NCI-H1105 (cell line): ENCODE results near the gene RBM15.

Experiments
- DNase-seq: peaks from one replicate; lab custom pipeline; 2025; lab: John Stamatoyannopoulos, UW

The RBM15 gene

DNA sequence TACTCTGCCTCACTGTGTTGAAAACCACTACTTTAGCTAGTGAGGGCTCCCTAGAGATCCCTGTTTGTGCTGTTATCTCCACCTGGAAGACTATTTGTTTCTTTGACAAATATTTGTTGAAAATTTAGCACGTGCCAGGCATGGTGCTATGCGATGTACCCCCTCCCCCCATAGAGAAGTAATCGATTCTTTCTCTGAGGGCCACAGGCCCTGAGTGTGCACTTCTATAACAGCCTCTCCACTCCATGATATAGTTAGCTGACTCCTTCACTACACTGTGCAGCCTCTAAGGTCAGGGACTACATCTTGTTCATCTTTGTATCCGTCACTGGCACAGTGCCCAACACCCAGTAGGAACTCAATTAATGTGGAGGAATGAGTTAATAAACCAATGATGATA is 17.3 kb upstream of the RBM15 start:
- no peak for DNase-seq

DNA sequence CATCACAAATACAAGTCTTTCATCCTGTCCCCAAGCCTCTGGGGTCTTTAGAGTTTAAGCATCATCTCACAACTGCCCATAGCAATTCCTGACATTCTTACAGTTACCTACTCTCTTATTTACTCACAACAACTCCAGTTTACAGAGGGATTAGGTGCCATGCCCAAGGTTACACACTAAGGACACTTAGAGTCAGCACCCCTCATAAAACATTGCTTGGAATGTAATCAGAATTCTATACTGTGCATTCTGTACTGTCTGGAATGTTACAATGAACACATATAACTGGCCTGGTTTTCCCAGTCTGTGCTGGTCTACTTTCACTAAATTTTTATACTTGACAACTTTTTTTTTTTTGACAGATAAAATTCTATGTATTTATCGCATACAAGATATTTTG is 14.5 kb upstream of the RBM15 start:
- no peak for DNase-seq

DNA sequence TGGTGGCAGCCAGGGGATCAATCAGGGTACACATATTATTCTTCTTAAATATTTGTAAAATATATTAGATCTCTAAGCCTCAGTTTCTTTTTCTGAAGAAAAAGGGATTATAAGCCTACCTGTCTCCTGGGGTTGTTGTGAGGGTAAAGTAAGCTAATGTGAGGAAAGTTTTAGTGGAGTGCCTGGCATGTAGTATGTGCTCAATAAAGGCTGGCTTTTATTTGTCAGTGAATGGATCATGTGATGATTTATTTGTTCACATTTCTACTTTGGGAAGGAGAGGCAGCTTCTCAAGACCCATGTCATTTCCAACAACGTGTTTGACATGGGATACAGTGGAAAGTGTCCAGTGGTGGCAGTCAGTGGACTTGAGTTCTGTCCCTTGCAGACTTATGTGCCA is 12.4 kb upstream of the RBM15 start:
- no peak for DNase-seq

DNA sequence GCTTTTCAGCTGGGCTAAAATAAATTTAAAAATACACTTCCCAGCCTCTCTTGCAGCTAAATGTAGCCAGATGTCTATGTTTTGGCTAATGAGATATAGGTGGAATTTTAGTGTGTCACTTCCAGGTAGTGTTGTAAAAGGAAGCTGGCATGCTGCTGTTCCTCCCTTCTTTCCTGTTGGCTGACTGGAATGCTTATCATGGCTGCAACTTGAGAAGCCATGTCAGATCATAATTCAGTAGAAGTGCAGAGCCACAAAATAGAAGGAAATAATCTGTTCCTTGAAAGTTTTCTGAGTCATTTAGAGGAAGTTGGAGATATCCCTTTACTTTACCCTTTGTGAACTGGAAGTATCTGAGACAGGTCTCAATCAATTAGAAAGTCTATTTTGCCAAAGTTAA is 10.9 kb upstream of the RBM15 start:
- DNase-seq, result no peak

DNA sequence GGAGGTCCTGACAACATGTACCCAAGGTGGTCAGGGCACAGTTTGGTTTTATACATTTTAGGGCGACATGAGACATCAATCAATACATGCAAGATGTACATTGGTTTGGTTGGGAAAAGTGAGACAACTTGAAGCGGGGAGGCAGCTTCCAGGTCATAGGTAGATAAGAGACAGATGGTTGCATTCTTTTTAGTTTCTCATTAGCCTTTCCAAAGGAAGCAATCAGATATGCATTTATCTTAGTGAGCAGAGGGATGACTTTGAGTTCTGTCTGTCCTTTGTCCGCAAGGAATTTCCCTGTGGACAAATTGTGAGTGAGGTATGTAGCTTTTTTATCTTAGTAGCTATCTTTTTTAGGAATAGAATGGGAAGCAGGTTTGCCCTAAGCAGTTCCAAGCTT is 10.5 kb upstream of the RBM15 start:
- DNase-seq, result no peak

DNA sequence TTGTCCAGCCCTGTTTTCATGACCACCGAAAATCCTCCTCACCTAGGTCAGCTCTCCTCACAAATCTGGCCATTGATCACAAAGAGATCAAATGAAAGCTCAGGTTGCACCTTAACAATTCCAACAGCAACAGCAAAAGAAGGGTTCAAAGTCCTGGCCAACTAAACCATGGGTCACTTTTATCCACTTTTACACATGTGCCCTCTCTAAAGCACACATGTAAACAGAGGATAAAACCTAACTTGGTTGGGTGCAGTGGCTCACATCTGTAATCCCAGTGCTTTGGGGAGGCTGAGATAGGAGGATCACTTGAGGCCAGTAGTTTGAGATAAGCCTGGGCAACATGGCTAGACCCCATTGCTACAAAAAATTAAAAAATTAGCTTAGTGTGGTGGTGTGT is 3.9 kb upstream of the RBM15 start:
- no peak for DNase-seq

DNA sequence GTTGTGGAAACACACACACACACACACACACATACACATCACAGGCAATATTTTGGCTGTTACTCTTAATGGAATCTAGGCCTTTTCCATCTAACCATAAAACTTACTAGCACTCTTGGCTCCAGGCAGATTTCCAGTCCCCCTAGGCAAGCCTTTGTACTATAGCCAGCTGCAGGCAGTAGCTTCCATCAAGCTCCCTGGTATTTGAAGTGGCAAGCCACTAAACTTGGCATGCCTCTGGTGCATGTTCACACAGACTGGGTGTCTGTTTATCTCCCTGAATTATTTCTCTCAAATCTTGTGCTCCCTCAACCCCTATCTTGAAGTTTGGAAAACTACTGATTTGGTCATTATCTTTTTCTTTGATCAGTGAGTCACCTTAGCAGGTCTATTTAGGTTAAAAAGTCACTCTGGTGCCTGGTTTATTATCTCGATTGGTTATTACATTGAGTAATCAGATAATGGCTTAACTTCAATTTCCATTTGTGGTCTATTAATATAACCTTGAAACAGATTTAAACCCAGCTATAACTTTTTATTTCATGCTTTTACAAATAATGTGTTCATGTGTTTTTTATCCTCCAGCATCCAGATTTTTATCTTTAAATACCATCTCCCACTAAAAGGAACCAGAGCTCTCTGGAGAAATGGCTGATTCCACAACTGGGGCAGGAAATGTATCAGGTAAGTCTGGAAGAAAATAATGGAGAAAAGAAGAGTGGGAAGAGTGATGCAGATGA is 2.7 kb upstream of the RBM15 start:
- peak; percentile 25 for DNase-seq

DNA sequence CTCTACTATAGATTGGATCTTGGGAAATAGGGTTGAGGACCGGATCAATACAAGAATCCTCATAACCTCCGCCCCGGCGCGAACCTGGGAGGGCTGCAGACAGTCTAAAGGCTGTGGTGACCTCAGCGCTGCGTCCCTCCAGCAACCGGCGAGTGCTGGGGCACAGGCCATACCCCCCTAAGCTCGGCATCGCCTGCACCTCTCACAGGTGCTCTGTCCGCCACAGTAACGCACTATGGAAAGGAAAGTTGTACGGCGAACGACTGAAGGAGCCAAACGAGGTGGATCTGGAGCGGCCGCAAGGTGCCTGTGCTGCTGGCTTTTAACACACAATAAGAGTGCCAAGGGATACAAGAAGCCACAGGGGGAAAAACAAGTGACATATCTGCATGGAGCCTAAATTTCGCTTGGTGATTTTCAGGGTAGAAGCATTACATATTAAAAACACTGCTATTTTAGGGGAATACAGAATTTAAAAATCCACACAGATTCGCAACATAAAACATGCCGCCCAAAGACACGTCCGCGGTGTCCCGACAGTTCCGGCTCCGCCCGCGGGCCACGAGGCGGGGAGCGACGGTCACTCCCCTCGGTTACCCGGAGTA is 1.4 kb upstream of the RBM15 start:
- DNase-seq, result peak; percentile 24

DNA sequence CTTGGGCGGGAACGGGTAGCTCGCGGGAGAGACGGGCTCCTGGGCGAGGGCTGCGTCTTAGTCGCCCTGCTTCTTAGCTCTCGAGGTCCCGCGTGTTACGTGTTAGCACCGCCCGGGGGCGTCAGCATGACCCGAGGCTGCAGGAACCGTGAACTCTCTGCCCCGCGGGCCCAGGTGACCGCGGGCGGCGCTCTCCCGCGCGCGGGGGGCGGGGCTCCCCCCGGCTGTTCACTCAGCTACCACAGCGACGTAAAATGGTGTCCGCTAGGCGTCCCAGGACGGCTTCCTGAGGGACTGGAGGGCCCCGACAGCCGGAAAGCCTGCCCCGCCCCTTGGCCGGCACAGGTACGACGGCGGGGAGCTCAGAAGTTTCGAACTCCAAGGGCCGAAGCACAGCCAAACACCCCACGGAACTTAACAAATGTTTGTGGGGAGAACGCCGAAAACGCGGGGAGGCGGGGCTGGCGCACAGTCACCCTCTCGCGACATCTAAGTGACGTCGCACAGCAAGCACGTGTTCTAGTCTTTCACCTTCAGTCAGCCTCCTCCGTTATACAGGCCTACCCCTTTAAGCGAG is 780 bp upstream of the RBM15 start:
- DNase-seq, result peak; percentile 87

DNA sequence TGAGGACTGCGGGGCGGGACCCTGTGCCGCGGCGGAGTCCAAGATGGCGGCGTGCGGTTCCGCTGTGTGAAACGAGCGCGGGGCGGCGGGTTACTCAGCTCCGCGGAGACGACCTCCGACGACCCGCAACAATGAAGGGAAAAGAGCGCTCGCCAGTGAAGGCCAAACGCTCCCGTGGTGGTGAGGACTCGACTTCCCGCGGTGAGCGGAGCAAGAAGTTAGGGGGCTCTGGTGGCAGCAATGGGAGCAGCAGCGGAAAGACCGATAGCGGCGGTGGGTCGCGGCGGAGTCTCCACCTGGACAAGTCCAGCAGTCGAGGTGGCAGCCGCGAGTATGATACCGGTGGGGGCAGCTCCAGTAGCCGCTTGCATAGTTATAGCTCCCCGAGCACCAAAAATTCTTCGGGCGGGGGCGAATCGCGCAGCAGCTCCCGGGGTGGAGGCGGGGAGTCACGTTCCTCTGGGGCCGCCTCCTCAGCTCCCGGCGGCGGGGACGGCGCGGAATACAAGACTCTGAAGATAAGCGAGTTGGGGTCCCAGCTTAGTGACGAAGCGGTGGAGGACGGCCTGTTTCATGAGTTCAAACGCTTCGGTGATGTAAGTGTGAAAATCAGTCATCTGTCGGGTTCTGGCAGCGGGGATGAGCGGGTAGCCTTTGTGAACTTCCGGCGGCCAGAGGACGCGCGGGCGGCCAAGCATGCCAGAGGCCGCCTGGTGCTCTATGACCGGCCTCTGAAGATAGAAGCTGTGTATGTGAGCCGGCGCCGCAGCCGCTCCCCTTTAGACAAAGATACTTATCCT is 430 bp downstream of the RBM15 start:
- peak; percentile 13 for DNase-seq

DNA sequence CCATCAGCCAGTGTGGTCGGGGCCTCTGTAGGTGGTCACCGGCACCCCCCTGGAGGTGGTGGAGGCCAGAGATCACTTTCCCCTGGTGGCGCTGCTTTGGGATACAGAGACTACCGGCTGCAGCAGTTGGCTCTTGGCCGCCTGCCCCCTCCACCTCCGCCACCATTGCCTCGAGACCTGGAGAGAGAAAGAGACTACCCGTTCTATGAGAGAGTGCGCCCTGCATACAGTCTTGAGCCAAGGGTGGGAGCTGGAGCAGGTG is 961 bp downstream of the RBM15 start:
- no peak for DNase-seq

DNA sequence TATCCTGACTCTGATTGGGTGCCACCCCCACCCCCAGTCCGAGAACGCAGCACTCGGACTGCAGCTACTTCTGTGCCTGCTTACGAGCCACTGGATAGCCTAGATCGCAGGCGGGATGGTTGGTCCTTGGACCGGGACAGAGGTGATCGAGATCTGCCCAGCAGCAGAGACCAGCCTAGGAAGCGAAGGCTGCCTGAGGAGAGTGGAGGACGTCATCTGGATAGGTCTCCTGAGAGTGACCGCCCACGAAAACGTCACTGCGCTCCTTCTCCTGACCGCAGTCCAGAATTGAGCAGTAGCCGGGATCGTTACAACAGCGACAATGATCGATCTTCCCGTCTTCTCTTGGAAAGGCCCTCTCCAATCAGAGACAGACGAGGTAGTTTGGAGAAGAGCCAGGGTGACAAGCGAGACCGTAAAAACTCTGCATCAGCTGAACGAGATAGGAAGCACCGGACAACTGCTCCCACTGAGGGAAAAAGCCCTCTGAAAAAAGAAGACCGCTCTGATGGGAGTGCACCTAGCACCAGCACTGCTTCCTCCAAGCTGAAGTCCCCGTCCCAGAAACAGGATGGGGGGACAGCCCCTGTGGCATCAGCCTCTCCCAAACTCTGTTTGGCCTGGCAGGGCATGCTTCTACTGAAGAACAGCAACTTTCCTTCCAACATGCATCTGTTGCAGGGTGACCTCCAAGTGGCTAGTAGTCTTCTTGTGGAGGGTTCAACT is 2.1 kb downstream of the RBM15 start:
- DNase-seq, result no peak

DNA sequence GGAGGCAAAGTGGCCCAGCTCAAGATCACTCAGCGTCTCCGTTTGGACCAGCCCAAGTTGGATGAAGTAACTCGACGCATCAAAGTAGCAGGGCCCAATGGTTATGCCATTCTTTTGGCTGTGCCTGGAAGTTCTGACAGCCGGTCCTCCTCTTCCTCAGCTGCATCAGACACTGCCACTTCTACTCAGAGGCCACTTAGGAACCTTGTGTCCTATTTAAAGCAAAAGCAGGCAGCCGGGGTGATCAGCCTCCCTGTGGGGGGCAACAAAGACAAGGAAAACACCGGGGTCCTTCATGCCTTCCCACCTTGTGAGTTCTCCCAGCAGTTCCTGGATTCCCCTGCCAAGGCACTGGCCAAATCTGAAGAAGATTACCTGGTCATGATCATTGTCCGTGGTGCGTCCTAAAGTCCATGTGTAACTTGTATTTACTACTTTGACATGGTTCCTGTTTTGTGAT is 2.7 kb downstream of the RBM15 start:
- no peak for DNase-seq

DNA sequence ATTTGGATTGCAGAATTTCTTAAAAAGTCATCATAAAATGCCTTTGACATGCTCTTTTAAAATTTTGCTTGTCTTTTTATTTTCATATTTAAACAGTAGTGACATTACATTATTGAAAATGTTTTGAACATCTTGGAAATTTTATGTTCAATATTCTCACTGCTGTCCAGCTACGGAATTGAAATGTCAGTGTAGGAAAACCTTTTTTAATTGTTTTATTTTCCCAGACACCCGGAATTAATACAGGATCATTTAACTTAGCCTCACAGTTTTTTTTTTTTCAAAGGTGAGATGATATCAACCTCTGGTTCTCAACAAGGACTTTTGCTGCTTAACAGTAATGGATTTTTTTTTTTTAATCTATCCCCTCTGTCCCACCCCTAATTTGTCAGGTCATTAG is 4.1 kb downstream of the RBM15 start:
- DNase-seq, result no peak

DNA sequence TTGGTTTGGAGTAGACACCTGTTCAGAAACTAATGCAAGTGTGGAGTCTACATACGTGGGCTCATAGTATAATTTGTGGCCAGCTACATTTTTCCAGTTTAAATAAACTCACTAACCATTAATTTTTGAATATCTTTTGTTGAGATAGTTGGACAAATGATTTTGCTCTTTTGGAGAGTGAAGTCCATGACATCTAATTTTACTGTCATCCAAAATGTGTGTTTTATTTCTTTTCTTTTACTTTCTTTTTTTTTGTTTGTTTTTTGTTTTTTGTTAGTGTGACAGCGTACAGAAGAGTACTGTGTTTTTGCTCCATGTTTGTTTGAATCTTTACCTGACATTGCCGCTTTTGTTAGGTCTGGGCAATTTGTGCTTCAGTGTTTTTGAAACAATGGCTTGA is 5.0 kb downstream of the RBM15 start:
- no peak for DNase-seq

DNA sequence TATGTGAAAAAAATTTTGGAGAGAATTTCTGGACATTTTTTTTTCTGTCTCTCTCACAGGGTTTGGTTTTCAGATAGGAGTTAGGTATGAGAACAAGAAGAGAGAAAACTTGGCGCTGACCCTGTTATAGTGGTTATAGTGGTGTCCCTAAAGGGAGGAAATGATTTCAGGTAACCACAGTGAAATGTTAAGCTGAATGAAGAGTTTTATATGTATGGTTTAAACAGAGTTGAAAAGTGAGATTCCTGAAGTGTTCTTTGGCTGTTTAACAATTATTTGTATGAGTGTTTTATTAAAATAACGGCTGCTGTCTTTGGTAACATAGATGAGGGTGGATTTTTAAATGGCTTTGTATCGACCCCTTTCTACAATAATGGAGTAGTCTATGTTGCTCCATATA is 6.3 kb downstream of the RBM15 start:
- DNase-seq, result no peak

DNA sequence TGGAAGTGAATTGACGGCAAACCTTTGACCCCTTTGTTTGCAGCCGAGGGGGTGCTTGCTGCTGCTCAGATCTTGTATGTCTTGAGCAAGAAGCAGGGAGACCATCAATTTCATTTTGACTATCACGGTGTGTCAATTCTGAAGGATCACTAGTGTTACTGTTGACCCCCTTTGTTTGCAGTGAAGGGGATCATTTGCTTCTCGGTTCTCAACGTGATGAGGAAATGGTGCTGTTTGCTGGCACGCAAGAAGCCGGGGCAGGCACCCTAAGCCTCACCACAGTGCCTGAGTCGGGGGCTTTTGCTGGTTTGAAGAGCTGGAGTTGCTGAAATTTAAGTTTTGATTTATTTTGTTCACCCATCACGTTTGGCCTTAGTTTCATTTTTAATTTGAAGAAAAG is 7.5 kb downstream of the RBM15 start:
- DNase-seq, result no peak

DNA sequence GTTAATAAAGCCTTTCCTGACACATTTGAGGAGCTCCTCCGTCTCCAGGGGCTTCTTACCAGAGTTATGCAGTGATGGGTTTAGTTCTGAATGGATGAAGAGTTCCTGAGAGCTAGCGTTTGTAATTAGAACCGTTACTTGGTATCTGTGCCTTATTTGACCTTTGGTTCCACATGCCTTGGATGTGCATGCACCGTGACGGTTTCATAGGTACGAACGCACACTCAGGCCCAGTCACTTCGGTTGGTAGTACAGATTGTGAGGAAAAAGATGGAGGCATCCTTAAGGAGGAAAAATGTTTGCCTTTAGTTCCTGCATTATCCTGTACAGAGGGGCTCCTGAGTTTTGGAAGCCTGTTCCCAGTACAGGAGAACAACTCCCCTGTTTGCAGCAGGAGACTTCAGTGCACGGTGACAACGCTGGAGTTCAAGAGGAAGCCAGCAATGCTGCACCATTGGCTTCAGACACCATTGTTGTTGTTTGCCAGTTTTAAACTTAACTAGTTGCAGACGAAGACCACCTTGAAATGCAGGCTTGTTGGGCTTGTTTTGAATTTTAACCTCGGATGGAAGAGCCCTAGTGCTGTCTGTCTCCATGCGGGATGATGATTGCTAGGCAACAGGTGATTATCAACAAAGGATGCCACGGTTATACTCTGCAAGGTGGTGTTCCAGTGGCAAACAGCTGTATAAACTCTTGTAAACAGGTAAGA is 8.2 kb downstream of the RBM15 start:
- DNase-seq, result no peak

DNA sequence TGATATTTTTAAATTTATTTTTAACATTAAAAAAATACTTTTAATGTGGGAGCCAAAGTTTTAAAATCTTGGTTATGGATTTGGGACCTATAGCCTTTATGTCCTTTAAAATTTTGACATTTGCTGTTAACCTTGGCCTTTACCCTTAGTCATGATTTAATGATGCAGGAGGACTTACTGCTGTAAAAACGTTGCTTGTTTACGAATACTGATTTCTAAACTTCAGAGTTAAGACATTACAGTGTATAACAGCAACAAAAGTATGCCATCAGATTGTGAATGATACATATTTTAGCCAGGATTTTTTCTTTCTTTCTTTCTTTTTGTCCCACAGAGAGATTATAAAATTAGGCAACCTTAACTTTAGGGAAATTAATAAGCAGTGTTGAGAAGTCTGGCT is 8.9 kb downstream of the RBM15 start:
- DNase-seq, result no peak

DNA sequence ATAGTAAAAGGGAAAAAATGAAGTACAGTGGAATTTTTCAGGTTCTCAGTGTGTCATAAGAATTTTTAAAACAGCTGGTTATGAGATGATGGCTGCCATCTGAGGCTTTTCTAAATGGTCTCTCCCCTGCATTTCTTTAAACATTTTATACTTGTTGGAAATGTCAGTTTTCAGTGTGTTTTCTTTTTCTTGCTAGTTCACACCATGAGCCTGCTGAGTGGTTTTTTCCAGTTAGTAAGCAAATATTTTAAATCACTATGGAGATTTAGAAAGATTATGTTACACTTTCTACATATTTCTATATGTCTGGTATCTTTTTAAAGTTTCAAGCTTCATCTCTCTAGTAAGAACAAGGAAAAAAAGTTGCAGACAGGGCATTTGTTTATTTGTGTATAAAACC is 9.6 kb downstream of the RBM15 start:
- no peak for DNase-seq

DNA sequence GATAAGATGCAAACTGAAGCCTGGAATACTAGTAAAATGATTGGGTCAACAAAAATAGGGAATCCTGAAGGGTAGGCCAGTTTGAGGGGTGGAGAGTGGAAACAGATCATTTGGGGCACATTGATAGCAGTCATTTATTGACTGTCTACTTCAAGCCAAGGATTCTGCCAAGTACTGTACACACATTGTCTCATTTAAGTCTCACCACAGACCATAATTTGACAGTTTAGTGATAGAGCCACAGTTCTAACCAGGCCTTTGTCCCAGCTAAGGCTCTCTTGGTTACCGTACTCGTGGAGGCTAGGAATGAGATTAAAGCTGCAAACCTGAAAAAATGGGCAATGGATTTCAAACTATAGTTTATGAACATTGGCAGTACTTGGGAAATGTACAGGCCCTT is 11.2 kb downstream of the RBM15 start:
- no peak for DNase-seq

DNA sequence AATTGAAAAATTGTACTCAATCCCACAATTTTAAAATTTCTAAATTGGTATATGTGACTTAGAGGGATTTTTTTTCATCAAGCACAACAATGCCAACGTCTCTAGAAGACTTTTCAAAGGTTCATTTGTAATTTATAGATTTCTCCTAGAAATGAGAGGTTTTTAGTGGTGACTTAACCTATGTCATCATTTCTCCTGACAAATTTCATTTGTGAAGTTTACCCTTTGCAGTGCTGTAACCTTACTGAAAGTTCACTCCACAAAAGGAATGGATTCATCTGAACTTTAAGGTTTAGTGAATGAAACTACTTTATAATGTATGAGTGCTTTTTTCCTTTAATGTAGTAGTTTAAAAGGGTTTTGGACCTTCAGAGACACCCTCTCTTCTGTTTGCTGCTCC is 16.1 kb downstream of the RBM15 start:
- DNase-seq, result no peak
